CD4-positive, alpha-beta T cell treated with Interleukin-1 beta for 1 hour (primary cell): ENCODE data around the gene GTF2A1.
A peak's percentile ranks its signal among the peaks of the same experiment; 100 is the strongest.
"Not testable (repeated sequence)": the region's sequence is repeated elsewhere in the genome, so short reads cannot be mapped to it uniquely, and the experiment has no call there.

Source experiments
- DNase-seq, 2 donors: peaks; one replicate each; pipeline ENCODE4 v3.0.0-alpha.2; 2020 to 2022

GTF2A1 gene

DNA sequence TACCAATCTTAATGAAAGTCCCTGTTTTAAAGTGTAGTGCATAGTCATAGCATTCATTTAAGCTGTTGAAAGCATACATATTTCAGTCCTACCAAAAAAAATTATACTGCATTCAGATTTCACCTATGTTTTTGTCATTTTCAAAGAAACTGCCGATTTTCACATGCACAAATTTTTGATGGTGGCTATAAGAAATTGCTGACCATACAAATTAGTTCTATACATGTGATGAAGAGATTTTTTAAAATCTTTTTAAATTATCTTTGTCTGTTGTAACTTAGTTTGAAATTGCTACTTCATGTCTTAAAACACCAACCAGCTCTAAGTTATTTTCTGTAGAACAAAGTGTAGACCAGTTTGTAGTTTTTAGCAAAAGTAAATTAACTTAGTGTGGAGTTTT is 3.5 kb upstream of the GTF2A1 start:
- no peak for DNase-seq

DNA sequence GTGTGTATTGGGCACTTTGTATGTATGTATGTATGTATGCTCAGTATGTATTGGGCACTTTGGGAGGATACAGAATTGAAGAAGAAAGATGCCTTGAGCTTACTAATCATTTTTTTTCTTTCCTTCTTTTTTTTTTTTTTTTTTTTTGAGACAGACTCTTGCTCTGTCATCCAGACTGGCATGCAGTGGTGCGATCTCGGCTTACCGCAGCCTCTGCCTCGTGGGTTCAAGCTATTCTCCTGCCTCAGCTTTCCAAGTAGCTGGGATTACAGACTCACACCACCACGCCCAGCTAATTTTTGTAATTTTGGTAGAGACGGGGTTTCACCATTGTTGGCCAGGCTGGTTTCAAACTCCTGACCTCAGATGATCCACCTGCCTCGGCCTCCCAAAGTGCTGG is 3.0 kb upstream of the GTF2A1 start:
- DNase-seq: not testable (repeated sequence)

DNA sequence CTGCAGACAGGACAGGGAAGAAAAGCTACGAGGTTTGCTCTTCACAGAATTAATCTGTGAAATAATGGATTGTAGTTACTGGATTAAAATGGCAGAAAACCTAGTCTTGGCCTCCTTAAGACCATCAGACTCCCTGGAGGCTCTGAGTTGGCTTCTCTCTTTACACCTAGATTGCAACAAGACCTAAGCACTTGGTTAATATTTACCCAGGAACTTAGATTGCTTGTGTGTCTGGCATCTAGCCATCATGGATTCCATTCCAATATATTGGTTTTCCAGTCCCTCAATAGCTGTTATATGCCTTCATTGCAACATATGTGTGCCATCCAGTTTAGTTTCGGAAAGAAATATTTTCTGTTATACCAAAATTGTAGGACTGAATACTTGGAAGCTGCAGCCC is 1.9 kb upstream of the GTF2A1 start:
- no peak for DNase-seq

DNA sequence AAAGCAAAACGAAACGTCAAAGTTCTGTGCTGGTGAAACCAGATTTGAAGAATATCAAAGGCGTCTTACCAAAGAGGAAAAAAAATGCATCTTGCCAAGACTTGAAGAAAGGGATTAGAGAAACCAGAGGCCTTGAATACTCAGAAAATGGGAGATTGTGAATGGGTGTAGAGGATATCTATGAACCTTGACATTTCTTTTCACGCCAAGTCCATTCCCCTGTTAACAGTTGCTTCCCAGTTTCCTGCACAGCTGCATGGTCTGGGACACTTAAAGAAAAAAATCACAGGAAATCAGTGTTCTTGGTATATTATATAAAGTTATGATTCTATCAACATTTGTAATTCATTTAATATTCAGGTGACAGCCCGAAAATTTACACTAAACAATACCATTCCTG is 1.4 kb upstream of the GTF2A1 start:
- no peak for DNase-seq

DNA sequence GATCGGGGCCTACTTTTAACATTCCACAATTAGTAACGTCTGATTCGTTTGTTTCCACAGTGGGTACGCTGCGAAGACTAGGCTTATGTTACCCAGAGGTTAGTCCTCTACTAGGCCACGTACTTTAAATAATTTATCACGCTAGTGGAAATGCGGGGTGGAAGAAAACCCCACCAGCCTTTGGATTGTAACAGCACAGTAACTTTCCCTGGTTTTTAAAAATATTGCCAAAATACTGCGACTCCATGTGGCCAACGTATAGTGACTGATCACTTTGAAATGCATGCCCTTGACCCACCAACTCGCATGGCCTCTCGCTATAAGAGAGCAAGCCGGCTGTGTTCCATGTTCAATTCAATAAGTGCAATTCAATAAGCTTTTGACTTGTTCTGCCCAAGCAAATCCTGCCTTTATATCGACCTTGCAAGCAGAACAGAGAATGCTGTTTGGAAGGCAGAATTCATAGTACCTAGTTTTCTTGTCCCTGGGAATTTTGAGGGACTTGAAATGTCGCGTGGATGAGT is 882 bp upstream of the GTF2A1 start:
- DNase-seq: no peak

DNA sequence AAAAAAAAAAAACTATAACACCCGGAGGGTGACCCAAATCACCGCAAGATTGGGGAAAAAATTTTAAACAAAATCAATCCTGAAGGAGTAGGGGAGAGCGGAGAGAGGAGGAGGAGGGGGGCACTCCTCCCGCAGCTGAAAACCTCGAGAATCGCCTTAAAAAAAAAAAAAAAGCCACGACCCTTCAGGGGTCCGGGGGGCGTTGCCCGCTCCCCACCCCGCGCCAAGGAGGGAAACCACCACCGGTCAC is 254 bp downstream of the GTF2A1 start:
- DNase-seq: no peak

DNA sequence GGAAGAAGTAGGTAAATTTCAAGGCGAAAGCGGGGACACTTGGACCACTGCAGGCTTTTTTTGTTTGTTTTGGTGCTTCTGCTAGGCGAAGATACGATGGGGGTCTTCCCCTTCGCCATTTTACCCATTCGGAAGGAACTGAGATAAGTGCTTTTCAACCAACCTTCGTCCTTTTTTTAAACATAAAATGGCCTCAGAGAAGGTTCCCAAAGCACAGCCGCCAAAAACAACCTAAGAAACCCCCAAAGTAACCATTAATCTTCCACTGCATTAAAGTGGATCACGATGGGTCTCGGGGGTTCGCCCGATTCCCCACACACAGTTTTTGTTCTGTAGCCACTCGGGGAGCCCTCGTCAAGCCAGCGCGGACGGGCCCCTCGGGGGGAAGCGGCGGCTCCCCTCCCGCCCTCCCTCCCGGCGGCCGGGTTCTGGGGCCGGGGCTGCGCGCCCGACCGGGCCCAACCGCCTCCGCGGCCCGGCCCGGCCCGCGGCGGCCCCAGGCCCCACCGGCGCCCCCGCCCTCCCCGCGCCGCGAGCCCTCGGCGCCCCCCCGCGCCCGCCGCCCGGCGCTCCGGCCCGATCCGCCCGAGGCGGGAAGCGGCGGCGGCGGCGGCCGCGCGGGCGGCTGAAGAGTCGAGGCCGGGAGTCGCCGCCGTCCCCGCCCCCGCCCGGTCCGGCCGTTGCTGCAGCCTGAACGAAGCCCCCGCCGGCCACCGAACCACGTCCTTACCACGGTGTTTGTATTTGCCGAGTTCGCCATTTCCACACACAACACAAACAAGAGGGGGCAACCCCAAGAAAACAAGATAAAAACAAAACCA is 790 bp downstream of the GTF2A1 start:
- DNase-seq: peak; percentile 40 to 65

DNA sequence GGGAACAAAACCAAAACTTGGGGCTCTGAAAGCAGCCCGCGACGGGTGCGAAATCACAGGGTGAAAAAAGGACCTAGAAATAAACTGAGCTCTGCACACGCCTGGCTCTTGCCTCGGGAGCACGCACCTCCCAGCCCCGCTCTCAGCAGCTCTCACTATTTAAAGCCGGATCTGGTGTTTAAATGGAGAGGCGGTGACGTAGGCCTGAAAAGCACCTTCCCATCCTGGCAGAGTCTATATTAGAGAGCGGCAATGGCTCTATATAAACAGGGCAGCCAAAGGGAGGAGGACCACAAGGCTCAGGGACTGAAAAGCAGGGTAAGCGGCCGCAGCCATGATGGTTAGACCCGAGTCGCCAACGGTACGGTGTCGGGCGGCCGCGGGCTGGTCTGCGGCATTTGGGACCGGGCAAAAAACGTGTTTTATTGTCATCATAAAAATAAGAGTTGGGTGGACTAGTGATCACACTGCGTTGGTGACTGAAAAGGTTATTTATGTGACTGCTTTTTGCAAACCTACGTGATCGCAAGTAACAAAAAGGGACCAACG is 1.5 kb downstream of the GTF2A1 start:
- peak; percentile 95 to 98 for DNase-seq

DNA sequence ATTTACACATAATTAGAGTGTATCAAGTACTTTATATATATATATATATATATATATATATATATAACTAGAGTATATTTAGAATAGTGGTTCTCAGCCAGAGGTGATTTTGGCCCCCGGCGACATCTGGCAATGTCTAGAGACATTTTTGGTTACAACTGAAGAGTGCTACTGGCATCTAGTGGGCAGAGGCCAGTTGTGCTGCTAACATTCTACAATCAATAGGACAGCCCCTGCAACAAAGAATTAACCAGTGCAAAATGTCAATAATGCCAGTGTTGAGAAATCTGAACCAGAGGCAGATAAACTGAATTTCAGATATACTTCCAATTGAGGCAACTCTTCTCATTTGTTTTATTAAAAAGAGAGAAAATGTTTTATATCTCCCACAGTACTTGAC is 8.9 kb downstream of the GTF2A1 start:
- DNase-seq: peak; percentile 30 to 49

DNA sequence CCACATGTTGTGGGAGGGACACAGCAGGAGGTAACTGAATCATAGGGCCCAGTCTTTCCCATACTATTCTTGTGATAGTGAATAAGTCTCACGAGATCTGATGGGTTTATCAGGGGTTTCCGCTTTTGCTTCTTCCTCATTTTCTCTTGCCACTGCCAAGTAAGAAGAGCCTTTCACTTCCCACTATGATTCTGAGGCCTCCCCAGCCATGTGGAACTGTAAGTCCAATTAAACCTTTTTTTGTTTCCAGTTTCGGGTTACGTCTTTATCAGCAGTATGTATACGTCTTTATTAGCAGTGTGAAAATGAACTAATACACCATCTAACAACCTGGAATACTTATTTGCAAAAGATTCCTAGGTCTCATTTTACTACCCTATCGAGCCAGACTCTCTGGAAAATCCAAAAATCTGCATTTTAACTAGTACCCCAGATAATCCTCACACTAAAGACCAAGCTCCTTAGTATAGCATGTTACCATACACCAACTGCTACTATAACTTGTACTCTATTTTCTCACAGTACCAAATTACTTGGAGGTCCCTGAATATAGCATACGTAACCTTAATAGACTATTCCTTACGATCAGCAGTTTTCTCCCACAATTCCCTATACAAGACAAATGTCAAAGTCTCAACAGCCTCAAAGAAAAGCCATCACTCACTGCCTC is 11.5 kb downstream of the GTF2A1 start:
- DNase-seq: peak in 1 of 2 donors; percentile 35

DNA sequence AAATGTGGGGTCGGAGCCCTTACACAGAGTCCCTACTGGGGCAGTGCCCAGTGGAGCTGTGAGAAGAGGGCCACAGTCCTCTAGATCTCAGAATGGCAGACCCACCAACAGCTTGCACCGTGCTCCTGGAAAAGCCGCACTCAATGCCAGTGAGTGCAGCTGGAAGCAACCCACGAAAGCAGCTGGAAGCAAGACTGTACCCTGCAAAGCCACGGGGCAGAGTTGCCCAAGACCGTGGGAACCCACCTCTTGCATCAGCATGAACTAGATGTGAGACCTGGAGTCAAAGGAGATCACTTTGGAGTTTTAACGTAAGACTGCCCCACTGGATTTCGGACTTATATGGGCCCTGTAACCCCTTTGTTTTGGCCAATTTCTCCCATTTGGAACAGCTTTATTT is 12.3 kb downstream of the GTF2A1 start:
- DNase-seq: peak in 1 of 2 donors; percentile 8

DNA sequence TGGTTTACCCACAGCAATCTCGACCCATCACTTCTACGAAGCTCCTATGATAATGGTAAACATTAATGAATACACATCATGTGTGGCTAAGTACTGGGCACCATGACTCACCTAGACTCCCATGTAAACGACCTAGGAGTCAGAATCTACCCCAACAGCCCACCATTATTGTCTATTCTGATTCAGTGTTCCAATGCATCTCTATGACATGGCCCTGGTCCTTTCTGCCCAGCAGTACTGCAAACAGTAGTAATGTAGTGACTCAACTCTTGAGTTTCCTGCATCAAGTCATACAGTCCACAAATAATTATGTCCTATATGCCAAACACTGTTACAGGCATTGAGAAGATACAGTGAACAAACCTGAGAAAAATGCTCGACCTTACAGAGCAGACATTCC is 14.6 kb downstream of the GTF2A1 start:
- DNase-seq: no peak

DNA sequence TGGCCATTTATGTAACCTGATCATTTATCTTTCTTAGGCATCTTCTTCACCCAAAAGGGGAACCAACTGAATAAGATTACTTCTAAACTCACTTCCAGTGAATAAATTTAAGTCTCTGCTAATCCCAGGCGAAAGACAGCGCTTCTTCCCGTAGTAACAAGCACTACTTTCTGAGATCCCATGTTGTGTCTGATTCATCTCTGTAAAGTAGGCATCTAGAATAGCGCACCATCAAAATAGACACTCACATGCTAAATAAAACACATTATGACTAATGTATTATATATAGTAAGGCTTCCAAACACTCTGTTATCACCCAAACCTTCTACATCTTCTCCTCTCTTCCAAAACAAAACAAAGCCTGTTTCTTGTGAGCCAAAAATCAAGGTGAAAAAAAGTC is 15.1 kb downstream of the GTF2A1 start:
- no peak for DNase-seq

DNA sequence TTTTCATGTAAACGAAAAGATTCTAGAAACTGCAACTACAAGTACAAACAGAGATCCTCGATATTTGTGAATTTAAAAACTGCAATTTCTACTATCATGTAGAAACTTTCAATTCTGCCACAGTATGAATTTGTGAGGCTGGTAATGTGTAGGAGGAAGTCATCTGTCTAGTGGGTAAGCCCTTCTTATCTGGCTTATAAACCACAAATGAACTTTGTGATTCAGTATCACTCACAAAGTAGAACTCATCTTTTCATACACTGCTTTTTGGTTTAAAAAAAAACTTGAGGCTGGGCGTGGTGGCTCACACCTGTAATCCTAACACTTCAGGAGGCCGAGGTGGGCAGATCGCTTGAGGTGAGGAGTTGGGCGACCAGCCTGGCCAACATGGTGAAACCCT is 20.7 kb downstream of the GTF2A1 start:
- DNase-seq: peak in 1 of 2 donors; percentile 24

DNA sequence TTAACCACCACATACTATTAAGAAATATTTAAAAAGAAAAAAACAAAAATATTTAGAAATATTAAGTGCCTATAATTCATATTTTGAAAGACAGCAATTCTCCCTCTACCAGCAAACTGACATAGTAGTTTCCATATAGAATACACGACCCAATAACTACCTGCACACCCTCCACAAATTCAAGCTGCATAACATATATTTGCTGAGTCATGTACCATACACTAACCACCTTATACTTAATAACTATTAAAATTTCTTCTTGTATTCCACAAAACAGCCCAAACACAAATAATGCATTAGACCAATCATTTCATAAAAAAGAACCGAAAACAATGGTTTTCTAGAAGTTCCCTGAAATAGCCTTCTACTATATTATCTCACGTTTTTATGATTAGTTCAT is 21.7 kb downstream of the GTF2A1 start:
- no peak for DNase-seq

DNA sequence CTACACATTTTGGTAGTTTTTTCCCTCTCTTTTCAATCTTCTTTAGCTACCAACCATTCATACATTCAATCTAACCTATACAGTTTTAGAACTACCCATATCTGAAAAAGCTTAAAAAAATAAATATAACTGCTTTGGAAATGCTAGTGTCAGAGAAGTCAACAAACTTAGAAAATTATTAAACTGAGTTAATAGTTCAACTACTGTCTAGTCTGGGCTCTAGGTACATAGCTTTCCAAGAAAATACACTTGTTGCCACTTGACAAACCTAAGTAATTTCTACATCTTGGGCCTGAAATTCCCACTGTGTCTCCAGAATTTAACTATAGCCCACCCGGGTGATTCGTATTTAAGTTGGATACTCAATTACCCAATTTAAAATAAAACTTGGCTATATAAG is 22.1 kb downstream of the GTF2A1 start:
- DNase-seq: no peak

DNA sequence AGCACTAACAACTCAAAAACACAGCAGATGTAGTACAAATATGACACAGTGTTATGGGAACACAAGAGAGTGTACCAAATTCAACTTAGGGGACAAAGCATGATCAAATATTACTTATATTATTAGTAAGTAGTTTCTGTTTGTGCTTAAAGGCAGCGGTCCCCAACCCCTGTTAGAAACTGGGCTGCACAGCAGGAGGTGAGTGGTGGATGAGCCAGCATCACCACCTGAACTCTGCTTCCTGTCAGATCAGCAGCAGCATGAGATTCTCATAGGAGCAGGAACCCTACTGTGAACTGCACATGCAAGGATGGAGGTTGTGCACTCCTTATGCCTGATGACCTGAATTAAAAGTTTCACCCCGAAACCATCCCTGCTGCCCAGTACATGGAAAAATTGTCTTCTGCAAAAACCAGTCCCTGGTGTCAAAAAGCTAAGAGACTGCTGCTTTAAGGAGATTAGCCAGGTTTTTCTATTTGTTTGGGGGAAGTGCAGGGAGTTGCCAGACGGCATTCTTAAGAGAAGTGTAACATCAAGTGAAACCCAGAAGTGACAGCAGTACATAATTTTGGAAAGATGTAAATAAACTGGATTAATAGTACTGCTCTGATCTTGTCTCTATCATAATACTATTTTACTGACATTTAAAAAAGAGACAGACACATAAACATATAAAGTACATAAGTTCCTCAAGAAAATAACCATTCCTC is 26.7 kb downstream of the GTF2A1 start:
- DNase-seq: no peak

DNA sequence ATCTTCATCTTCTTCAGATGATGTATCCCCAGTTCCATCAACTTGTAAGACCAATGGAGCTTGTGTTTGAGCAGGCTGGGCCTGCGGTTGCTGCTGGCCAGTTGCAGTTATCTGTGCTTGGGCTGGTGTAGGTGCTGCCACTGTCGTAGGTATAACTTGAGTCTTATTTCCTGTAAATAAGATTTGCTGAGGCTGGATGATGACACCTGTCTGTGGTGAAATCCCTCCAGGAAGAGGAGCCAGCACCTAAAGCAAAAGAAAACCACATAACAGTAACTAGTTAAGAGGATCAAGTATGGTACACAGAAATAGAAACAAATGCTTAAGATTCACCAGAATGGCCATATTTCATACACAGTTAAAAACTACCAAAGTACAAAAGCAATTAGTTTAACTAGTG is 28.2 kb downstream of the GTF2A1 start:
- DNase-seq: peak in 1 of 2 donors; percentile 38

DNA sequence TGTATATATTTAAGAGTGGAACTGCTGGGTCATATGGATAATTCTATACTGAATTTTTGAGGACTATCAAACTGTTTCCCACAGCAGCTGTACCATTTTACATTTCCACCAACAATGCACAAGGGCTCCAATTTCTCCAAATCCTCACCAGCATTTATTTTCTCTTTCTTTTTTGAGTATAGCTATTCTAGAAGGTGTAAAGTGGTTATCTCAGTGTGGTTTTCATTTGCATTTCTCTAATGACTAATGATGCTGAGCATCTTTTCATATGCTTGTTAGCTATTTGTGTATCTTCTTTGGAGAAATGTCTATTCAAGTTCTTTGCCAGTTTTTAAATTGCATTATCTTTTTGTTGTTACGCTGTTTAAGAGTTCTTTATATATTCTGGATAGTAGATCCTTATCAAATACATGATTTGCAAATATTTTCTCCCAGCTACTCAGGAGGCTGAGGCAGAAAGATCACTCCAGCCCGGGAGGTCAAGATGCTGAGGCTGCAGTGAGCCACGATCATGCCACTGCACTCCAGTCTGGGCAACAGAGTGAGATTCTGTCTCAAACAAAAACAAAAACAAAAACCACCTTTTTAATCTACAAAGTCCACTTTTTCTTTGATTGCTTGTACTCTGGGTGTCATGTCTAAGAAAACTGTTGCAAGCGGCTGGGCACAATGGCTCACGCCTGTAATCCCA is 32.8 kb downstream of the GTF2A1 start:
- DNase-seq: no peak

DNA sequence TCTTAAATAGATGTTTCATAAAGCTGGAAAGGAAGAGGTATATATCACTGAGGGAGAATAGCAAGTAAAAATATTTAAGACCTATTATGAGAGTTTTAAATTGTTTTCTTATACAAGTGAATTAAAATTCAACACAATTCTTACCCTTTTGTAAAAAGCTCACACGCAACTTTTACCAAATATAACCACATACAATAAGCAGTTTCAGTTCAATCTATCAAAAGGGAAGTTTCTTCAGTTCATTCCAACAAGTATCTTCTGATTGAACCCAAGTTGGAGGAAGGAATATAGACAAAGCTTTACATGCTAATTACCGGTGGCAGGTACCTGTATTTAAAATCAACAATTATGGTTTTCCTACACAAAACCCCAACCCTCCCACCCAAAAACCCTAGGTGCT is 41.1 kb downstream of the GTF2A1 start:
- no peak for DNase-seq

DNA sequence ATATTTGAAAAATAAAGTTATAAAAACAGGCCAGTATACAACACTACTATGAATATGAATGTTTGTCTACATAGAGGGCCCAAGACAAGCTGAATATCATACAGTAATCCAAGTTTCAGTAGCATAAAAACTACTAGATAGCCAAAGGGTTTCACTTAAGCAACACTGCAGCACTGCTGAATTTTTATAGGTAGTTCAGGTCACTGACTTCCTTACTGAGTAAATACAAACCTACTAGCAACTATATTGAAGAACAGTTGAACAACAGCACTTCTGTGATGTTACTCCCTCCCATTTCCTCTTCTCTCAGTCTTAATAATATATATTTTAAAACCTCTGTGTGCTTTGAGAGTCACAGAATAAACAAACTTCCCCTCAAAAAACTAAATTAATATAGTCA is 42.7 kb downstream of the GTF2A1 start:
- DNase-seq: no peak

DNA sequence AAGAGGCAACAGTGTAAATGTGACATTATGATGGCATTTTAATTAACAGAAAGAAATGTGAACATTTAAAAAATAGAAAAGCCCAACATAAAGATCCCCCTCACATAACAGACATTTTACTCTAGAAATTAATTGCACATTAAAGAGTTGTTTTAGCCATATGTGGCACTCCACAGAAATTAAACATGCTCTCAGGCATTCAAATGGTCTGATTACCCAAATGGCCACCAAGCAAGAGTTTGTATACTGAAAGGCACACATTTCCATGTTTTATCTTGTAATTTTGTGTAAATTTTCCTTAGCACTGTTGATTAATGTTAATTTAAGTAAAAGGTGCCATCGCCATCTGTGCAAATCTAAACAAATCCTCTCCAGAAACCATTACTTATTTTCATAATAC is 43.5 kb downstream of the GTF2A1 start:
- no peak for DNase-seq

DNA sequence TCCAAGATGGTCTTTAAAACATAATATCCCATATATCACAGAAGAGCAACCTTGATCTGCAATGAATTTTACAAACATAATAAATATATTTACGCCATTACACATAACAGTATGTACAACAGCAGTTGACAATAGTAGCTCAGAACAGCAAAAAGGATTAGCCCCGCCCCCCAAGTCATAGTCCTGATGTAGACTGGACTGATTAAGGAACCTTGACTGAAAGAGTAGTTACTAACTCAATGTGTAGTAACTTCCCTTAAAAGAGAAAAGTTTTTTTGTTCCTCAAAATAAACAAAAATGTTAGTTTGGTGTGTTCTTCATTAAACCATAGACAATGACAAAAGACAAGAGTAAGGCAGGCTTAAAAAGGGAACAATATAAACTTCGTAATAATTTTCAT is 44.5 kb downstream of the GTF2A1 start:
- peak in 1 of 2 donors; percentile 37 for DNase-seq
